Cardiac fibroblast (primary cell): ENCODE measurements around the gene MYL6.

Experiments
- DNase-seq, 2 donors: peaks; one replicate each; pipeline versions ENCODE4 v3.0.0 to v3.0.0-alpha.2; 2010; ENCODE audit warnings: low read depth in 2 of 2
- H3K4me3 ChIP-seq, 2 donors: replicated peaks in 1 of 2; 1 replicate in 1 of 2; 2 replicates in 1 of 2; pipeline ENCODE4 v1.5.1; 2011; ENCODE audit warnings: low read depth in 2 of 2, low read length in 2 of 2, mild to moderate bottlenecking in 2 of 2, moderate library complexity in 1 of 2
- TF ChIP-seq, protein P1 (sequence below): IDR thresholded peaks from one replicate; pipeline ENCODE4 v1.5.1; 2011; ENCODE audit warnings: low read depth, mild to moderate bottlenecking, low read length, inconsistent platforms

MYL6 gene

GRCh38 chr12:56161690-56162351 is 3.7 kb downstream of the MYL6 start:
- H3K4me3 ChIP-seq, result no peak overlapping the region
- TF ChIP-seq, protein P1, sequence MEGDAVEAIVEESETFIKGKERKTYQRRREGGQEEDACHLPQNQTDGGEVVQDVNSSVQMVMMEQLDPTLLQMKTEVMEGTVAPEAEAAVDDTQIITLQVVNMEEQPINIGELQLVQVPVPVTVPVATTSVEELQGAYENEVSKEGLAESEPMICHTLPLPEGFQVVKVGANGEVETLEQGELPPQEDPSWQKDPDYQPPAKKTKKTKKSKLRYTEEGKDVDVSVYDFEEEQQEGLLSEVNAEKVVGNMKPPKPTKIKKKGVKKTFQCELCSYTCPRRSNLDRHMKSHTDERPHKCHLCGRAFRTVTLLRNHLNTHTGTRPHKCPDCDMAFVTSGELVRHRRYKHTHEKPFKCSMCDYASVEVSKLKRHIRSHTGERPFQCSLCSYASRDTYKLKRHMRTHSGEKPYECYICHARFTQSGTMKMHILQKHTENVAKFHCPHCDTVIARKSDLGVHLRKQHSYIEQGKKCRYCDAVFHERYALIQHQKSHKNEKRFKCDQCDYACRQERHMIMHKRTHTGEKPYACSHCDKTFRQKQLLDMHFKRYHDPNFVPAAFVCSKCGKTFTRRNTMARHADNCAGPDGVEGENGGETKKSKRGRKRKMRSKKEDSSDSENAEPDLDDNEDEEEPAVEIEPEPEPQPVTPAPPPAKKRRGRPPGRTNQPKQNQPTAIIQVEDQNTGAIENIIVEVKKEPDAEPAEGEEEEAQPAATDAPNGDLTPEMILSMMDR, result no peak
- peak in 1 of 2 donors; percentile 9 for DNase-seq

DNA sequence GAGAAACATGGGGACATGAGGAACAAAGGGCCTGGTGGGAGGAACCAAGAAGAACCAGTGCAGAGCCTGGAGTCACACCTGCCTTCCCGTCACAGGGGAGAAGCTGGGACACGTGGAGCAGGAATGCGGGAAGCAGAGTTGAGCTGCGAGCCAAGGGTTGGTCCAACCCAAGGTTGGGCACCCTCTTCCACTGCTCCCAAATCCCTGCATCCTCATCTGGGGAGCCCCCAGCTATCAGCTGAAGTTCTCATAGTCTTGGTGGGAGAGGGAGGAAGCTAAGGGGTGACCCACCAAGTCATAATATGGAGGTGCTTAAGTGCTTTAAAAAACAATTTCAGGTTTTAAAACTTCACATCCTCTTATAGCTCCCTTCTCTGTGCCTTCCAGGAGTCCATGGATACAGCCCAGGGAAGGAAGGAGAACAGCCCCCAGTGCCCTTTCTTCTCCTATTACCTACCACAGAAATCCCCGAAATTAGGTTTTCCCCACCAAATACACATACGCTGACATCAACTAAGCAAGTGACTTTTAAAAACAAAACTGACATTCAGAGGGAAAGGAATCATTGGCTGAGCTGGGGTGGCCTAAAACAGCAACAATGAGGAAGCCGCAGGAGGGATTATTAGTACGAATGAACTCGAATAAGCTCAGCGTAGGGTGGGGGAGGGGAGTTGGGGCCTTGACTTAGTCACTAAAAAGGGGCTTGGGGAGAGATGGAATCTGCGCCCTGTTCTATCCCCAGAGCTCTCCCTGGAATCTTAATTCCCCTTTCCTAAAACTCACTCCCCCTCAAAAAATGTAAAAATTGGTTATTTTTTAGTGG is 4.5 kb downstream of the MYL6 start:
- H3K4me3 ChIP-seq, result no peak overlapping the region
- TF ChIP-seq, protein P1, result no peak

GRCh38 chr12:56163533-56164344 is 5.6 kb downstream of the MYL6 start:
- H3K4me3 ChIP-seq, result no peak overlapping the region
- TF ChIP-seq, protein P1, result no peak

More for the DNA sequence above, 4.5 kb downstream of the MYL6 start:
- DNase-seq, result peak in 1 of 2 donors; percentile 37

GRCh38 chr12:56164345-56164729 is 6.2 kb downstream of the MYL6 start:
- H3K4me3 ChIP-seq, result no peak overlapping the region
- TF ChIP-seq, protein P1, result no peak
- DNase-seq, result peak in 1 of 2 donors; percentile 15

More at GRCh38 chr12:56163533-56164344, 5.6 kb downstream of the MYL6 start:
- peak; percentile 16 to 28 for DNase-seq

DNA sequence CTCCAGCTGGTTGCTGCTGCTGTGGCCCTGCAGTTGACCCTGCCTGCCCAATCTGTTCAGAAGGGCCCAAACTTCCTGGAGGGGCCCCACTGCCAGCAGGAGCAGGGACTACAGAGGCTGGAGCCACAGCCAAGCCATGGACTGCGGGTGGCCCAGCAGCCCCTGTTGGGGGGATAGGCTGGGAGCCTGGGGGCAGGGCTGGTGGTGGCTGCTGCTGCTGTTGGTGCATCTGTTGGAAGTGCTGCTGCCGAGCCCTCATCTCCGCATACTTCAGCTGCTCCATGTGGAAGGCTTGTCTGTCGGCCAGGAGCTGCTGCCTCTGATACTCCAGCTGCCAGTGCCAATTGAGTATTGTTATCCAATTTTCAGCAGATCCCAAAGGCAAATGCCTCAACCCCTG is 7.2 kb downstream of the MYL6 start:
- H3K4me3 ChIP-seq, result no peak overlapping the region
- DNase-seq, result peak in 1 of 2 donors; percentile 25
- TF ChIP-seq, protein P1, result no peak

DNA sequence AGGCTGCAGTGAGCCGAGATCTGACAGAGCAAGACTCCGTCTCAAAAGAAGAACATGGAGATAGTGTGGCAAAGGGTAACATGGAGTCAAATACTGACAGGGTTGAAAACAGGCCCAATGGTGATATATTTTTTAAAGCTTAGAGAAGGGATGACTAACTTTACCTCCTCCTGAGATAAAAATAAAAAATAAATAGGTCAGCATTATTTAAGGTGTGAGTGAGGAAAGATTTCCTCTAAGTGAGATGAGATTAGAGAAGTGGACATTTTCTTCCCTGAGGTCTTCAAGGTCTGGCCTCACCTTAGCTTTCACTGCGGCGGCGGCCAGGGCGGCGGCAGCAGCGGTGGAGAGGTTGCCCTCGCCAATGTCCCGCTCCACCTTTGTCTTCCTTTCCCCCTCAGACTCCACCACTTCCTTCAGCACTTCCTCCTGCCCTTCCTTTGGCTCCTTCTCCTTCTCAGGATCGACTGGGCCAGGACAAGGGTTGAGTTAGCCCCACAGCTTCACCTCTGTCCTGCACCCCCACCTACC is 11.1 kb downstream of the MYL6 start:
- no peak overlapping the region for H3K4me3 ChIP-seq
- TF ChIP-seq, protein P1, result no peak
- no peak for DNase-seq
